Endothelial cell of umbilical vein (primary cell): ENCODE measurements around the gene MAGI3. TPM values are rescaled to one million over a fixed set of nuclear protein-coding genes. Genes with fewer than 3 reads are reported as not detected.

Experiments used
- Bru-seq: library from RNA; stranded (reverse); fragments of 400-500 nt; gene quantifications from one replicate; lab custom pipeline; 2021; lab: Mats Ljungman, UMichigan
- BruChase-seq, 2 experiments: library from RNA; stranded (reverse); fragments of 400-500 nt; gene quantifications; one replicate each; lab custom pipeline; 2021; lab: Mats Ljungman, UMichigan
- BruUV-seq: library from RNA; stranded (reverse); fragments of 400-500 nt; replicated peaks from 2 replicates; lab custom pipeline; 2021; lab: Mats Ljungman, UMichigan
- CTCF ChIA-PET: fragments of 300-600, 350-600 bp; sonication (Branson Sonifier 250); formaldehyde crosslinking; loops from one replicate; lab custom pipeline; 2021; ENCODE audit warnings: antibody characterized with exemption, inconsistent platforms; lab: Charles Lee
- POLR2A ChIA-PET: fragments of 300-600, 350-600 bp; sonication (Branson Sonifier 250); formaldehyde crosslinking; loops from one replicate; lab custom pipeline; 2021; ENCODE audit warnings: antibody characterized with exemption, inconsistent platforms; lab: Charles Lee
- DNase-seq: peaks from one replicate; pipeline ENCODE4 v3.0.0-alpha.2; 2011; ENCODE audit warnings: low read depth, low spot score
- FAIRE-seq: peaks from 2 replicates; lab custom pipeline; 2011; peaks lifted over from hg19 to GRCh38; lab: Jason Lieb, UNC
- H2AFZ ChIP-seq: 2 replicates; pipeline ENCODE4 v1.6.0; 2012; ENCODE audit warnings: low read depth, low read length, control low read depth, inconsistent platforms
- H3K27ac ChIP-seq: 2 replicates; pipeline ENCODE4 v1.5.1; 2011; ENCODE audit warnings: low read depth, mild to moderate bottlenecking, control low read depth, low read length, moderate library complexity; ENCODE audit not compliant: insufficient read depth
- H3K27me3 ChIP-seq, 2 experiments: 2 replicates each; pipeline versions ENCODE4 v1.6.0 to v1.6.1; 2011; ENCODE audit warnings: low read length in 2 of 2, mixed read lengths in 1 of 2; ENCODE audit not compliant: control insufficient read depth in 2 of 2, insufficient read depth in 2 of 2
- H3K36me3 ChIP-seq, 2 experiments: 2 replicates in 1 of 2; 3 replicates in 1 of 2; pipeline ENCODE4 v1.5.1; 2011; ENCODE audit warnings: low read length in 2 of 2, mild to moderate bottlenecking in 1 of 2, moderate library complexity in 1 of 2; ENCODE audit not compliant: control insufficient read depth in 2 of 2, insufficient read depth in 2 of 2; ENCODE audit errors: extremely low read depth in 1 of 2
- H3K4me1 ChIP-seq: 3 replicates; pipeline ENCODE4 v1.5.1; 2011; ENCODE audit warnings: mild to moderate bottlenecking, low read length; ENCODE audit not compliant: control insufficient read depth, insufficient read depth; ENCODE audit errors: extremely low read depth
- H3K4me2 ChIP-seq: 2 replicates; pipeline ENCODE4 v1.6.1; 2011; ENCODE audit warnings: low read length, control low read depth, mixed read lengths; ENCODE audit not compliant: insufficient read depth
- H3K4me3 ChIP-seq, 3 experiments: fragments of 200-600 bp in 1 of 3; sonication (generic), shearing (Covaris generic) in 1 of 3; replicated peaks in 1 of 3; 2 replicates each; pipeline ENCODE4 v1.5.1; 2011 to 2016; ENCODE audit warnings: control low read depth in 3 of 3, low read length in 3 of 3, mild to moderate bottlenecking in 2 of 3, inconsistent platforms in 1 of 3, low read depth in 1 of 3, moderate library complexity in 1 of 3; ENCODE audit not compliant: insufficient read depth in 1 of 3
- H3K79me2 ChIP-seq: 2 replicates; pipeline ENCODE4 v1.6.0; 2012; ENCODE audit warnings: low read length, inconsistent platforms; ENCODE audit not compliant: control insufficient read depth, insufficient read depth
- H3K9ac ChIP-seq: replicated peaks from 2 replicates; pipeline ENCODE3; 2011; ENCODE audit warnings: low read length, control low read depth; ENCODE audit not compliant: insufficient read depth; ENCODE audit errors: extremely low read depth
- H3K9me1 ChIP-seq: replicated peaks from 3 replicates; pipeline ENCODE4 v1.6.0; 2011; ENCODE audit warnings: mild to moderate bottlenecking, low read length; ENCODE audit not compliant: control insufficient read depth, insufficient read depth; ENCODE audit errors: extremely low read depth
- H3K9me3 ChIP-seq: replicated peaks from 2 replicates; pipeline ENCODE4 v1.5.1; 2012; ENCODE audit warnings: low read length, inconsistent platforms; ENCODE audit not compliant: control insufficient read depth, insufficient read depth
- H4K20me1 ChIP-seq: replicated peaks from 2 replicates; pipeline ENCODE3; 2011; ENCODE audit warnings: mild to moderate bottlenecking, low read length; ENCODE audit not compliant: control insufficient read depth, insufficient read depth; ENCODE audit errors: extremely low read depth
- CTCF ChIP-seq, 2 donors: IDR thresholded peaks; 1 replicate in 1 of 2; 2 replicates in 1 of 2; pipeline ENCODE4 v1.5.1; 2011; ENCODE audit warnings: low read length in 2 of 2, mild to moderate bottlenecking in 2 of 2, moderate library complexity in 2 of 2, control low read depth in 1 of 2, inconsistent platforms in 1 of 2, low read depth in 1 of 2; ENCODE audit not compliant: insufficient read depth in 1 of 2; ENCODE audit errors: extremely low read depth in 1 of 2
- EZH2 ChIP-seq: IDR thresholded peaks from 2 replicates; pipeline ENCODE4 v1.6.1; 2012; ENCODE audit warnings: borderline replicate concordance, low read depth, mild to moderate bottlenecking, moderate library complexity, low read length, inconsistent platforms; ENCODE audit not compliant: severe bottlenecking
- FOS ChIP-seq: IDR thresholded peaks from 2 replicates; pipeline ENCODE4 v1.6.1; 2011; ENCODE audit warnings: mild to moderate bottlenecking, low read length, moderate library complexity, borderline replicate concordance; ENCODE audit not compliant: insufficient read depth
- GATA2 ChIP-seq: IDR thresholded peaks from 2 replicates; pipeline ENCODE4 v1.7.0; 2011; ENCODE audit warnings: low read depth, mild to moderate bottlenecking, moderate library complexity, mixed read lengths, low read length; ENCODE audit not compliant: insufficient read length, insufficient read depth
- JUN ChIP-seq: IDR thresholded peaks from 2 replicates; pipeline ENCODE4 v1.6.1; 2011; ENCODE audit warnings: borderline replicate concordance, low read depth; ENCODE audit not compliant: insufficient read length, insufficient read depth
- MAX ChIP-seq: IDR thresholded peaks from 2 replicates; pipeline ENCODE4 v1.6.1; 2011; ENCODE audit not compliant: insufficient read depth, insufficient read length
- MYC ChIP-seq: IDR thresholded peaks from one replicate; pipeline ENCODE4 v1.6.1; 2011; ENCODE audit warnings: mild to moderate bottlenecking, low read depth, low read length
- POLR2A ChIP-seq: IDR thresholded peaks from 2 replicates; pipeline ENCODE4 v1.6.1; 2012; ENCODE audit warnings: low read depth, mild to moderate bottlenecking, control low read depth, low read length
- POLR2AphosphoS5 ChIP-seq: IDR thresholded peaks from 2 replicates; pipeline ENCODE4 v1.6.1; 2012; ENCODE audit warnings: low read depth, mild to moderate bottlenecking, control low read depth, low read length, moderate library complexity; ENCODE audit not compliant: insufficient read depth
- dilution Hi-C: fragments of 300-500 bp; cut with MboI; formaldehyde crosslinking; loops from one replicate; pipeline ENCODE4 v1.15.0; 2019; ENCODE audit warnings: low sequenced_read_pairs; ENCODE audit not compliant: extremely low pct_ligation_motif_present
- intact Hi-C: fragments of 100-400 bp; cut with micrococcal nuclease; formaldehyde crosslinking; loops from one replicate; pipeline ENCODE4 v1.10.0; 2022
- long read RNA-seq: library from polyadenylated mRNA; stranded (forward); transcript quantifications from one replicate; pipeline ENCODE4 v2.0.0, GENCODE V29; 2021
- polyA minus RNA-seq, 3 experiments: library from RNA; depleted of rRNA, polyadenylated mRNA; stranded (reverse); fragments of >200 nt; gene quantifications; 1 replicate in 1 of 3; 2 replicates in 2 of 3; pipeline ENCODE4 v1.2.3, GENCODE V29; 2011
- polyA plus RNA-seq, 4 experiments: library from polyadenylated mRNA; depleted of rRNA in 3 of 4; stranded (reverse) in 3 of 4; unstranded in 1 of 4; fragments of >200 nt; gene quantifications; 2 replicates each; pipeline versions ENCODE4 v1.2.1 to v1.2.3, GENCODE V29; 2011 to 2012; ENCODE audit warnings: missing spikeins in 1 of 4
- total RNA-seq: library from RNA; stranded (reverse); gene quantifications from 2 replicates; pipeline ENCODE4 v1.2.3, GENCODE V29; 2021

The MAGI3 gene
- 13.9 and 16.1 TPM in 2 replicates for total RNA-seq
- polyA plus RNA-seq, result 2.5 and 2.8 TPM in 2 replicates
- 3.0 and 3.3 TPM in 2 replicates for polyA plus RNA-seq (2011; cell fraction: cytosol; rRNA removed)
- 7.0 and 10.1 TPM in 2 replicates for polyA plus RNA-seq (2011; cell fraction: nucleus; rRNA removed)
- 4.7 and 5.8 TPM in 2 replicates for polyA plus RNA-seq (2012)
- polyA minus RNA-seq, result 11.1 and 16.6 TPM in 2 replicates
- polyA minus RNA-seq (2011; cell fraction: cytosol; rRNA and poly(A)+ RNA removed), result 7.7 TPM
- polyA minus RNA-seq (2011; cell fraction: nucleus; rRNA and poly(A)+ RNA removed), result 41.5 and 50.3 TPM in 2 replicates
- Bru-seq, nascent RNA, result percentile 73 among the genes with signal in this experiment
- BruChase-seq, experiment 1, labeled RNA remaining after a 6-hour chase, result percentile 60 among the genes with signal in this experiment
- BruChase-seq, experiment 2, labeled RNA remaining after a 2-hour chase, result percentile 65 among the genes with signal in this experiment
- long read RNA-seq, full-length matches to known transcripts, result 3 of 9 reads
- long read RNA-seq, partial matches to known transcripts, result 2 of 9 reads
- long read RNA-seq, other reads (novel, unspliced or antisense), result 4 of 9 reads

GRCh38 chr1:113389953-113390834, at the start of gene MAGI3:
Gene MAGI3 (plus strand): TSS chr1:113390515. CDS start chr1:113391034, 519 bp downstream.
- Histone ChIP-seq H3K4me1 (peaks cover 14% of the 10 kb centered on the region), H3K9me1 (no peaks in the 10 kb centered on the region), H4K20me1 (no peaks in the 10 kb centered on the region), H3K9me3 (no peaks in the 10 kb centered on the region), H3K79me2 (peaks cover 14% of the 10 kb centered on the region), H3K4me2 (peak within 1 kb of the TSS; percentile 70), H2AFZ (peak within 1 kb of the TSS; percentile 93), H3K27ac (peak within 1 kb of the TSS; percentile 75), H3K27me3 (no peaks in the 10 kb centered on the region), H3K9ac (peak within 1 kb of the TSS; percentile 80), H3K36me3 (no peaks in the 10 kb centered on the region), H3K4me3 (peak within 1 kb of the TSS; percentile 72 to 89 (median 88))
- dilution Hi-C loops, result no loop called here
- no TSS peak for BruUV-seq
- no peak for TF ChIP-seq CTCF (IDR thresholded peaks at IDR 0.05; ENCODE audit: extremely low read depth in 1 of 2, insufficient read depth in 1 of 2, low read depth in 1 of 2, low read length in 2 of 2)
- no peak for TF ChIP-seq JUN
- no peak for TF ChIP-seq MAX
- peak; percentile 55 for TF ChIP-seq POLR2AphosphoS5
- TF ChIP-seq GATA2, result no peak
- TF ChIP-seq POLR2A, result peak; percentile 42
- TF ChIP-seq FOS, result no peak
- no peak for TF ChIP-seq EZH2
- TF ChIP-seq MYC, result no peak
- POLR2A ChIA-PET, result interaction anchor here (1.7 kb wide), 1 partner anchor 67 kb away, joined by 4 read pairs; no protein-coding TSS in a partner anchor
- CTCF ChIA-PET, result interaction anchor here (0.7 to 3.2 kb wide), 5 partner anchors 63 to 317 kb away, joined by 3 to 22 read pairs (median 3); partner anchors contain the start of gene LRIG2
- FAIRE-seq (peak; percentile 95), DNase-seq (peak; percentile 99)
- intact Hi-C loops, result loop anchor here (1.0 to 5.0 kb wide), 7 partner anchors 249 to 1367 kb away; partner anchors contain the start of genes CSDE1, PHTF1 and RSBN1
